ENCODE measurements around the gene WAPL.

GRCh38 chr10:86472061-86472460 lies 49.5 kb downstream of the WAPL start:
- TF ChIP-seq CTCF (IDR thresholded peaks at IDR 0.05) (no peak), FOXS1 (CRISPR knock-in tag; IDR thresholded peaks at IDR 0.05) (no peak), POLR2A (IDR thresholded peaks at IDR 0.05; ENCODE audit: low read length) (no peak), CEBPB (IDR thresholded peaks at IDR 0.05) (no peak)

Data from A549 (cell line).